NCI-H1092 (cell line): ENCODE data around the gene DUSP19.

ENCODE experiments used
- DNase-seq: peaks from one replicate; lab custom pipeline; 2025; lab: John Stamatoyannopoulos, UW

Gene DUSP19

DNA sequence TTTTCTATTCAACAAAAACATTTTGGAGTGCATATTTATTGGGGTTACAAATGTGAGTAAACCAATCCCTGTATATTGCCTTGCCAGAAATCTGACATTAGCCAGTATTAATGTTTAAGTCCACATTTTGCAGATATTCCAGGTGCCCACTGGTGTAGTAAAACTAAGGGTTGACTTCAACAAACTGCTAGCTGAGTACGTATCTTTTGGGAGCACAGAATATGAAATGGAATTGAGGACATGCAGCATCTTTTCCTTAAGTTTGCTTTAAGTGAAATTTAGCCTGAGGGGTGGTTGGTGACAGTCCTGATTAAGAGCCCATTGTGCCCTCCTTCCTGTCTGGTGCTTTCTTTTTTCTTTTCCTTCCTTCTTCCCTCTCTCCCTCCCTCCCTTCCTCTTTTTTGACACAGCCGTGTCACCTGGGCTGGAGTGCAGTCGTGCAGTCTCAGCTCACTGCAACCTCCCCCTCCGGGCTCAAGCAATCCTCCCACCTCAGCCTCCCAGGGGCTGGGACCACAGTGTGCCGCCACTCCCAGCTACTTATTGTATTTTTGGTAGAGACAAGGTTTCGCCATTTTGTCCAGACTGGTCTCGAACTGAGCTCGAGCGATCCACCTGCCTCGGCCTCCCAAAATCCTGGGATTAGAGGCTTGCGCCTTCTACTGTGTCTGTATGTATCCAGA is 47.3 kb downstream of the DUSP19 start:
- no peak for DNase-seq

DNA sequence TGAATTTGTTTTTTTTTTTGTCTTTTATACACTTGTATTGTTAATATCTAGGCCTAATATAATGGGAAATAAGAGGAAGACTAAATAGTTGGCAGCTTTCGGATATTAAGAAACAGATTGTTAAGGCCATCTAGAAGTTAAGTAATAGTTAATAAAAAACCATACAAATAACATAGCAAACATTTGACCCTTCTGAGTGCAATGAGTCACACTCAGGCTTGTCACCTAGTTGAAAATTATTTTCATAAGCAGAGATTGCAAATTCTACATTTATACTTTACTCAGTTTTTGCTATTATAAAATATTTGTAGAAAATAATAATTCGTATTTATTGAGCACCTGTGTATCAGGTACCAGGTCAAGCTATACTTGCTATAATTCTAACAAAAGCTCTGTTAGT is 48.1 kb downstream of the DUSP19 start:
- no peak for DNase-seq

DNA sequence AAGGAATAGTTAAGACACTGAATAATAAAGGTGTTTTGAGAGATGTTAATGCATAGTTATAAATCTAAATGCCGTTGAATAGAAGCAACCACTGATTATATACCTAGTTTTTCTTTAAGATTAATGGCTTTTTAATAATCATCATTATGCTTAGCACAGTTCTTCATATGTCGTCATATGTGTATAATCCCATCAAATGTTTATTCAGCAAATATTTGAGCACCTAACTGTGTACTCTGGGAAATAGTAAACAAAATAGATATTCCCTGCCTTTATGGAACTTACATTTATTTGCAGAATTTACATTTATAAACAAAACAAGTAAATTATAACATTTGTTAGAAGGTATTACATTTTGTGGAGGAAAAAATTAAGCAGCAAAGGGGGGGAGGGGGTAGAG is 55.5 kb downstream of the DUSP19 start:
- no peak for DNase-seq

DNA sequence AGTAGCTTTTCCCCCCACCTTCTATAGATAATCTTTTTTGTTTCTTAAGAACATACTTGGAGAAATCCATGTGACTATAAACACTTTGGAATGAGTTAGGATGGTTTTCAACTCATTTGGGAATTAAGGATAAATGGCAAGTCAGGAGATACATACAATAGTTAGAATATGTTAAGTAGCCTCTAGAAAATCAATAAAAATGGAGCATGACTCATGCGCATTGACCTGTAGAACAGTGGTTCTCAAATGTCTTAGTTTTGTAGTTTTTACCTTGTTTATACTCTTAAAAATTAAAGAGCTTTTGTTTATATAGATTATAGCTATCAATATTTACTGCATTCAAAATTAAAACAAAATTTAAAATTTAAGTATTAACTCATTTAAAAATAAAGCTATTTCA is 70.4 kb downstream of the DUSP19 start:
- DNase-seq, result no peak

DNA sequence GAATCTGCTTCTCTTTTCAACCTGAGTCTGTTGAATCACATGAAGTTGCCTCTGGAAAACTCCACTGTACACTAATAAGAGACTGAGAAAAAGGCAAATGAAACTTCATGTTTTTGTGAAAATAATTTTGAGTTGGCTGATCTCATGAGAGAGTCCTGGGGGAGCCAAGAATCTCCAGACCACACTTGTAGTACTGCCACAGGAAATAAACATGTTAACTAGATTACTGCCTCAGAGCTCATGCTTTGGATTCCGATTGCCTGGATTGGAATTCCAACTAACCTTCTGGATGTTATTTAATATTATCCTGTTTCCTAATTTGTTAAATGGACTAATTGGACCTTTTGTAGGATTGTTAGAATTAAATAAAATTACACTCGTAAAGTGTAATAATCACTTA is 70.9 kb downstream of the DUSP19 start:
- no peak for DNase-seq
